Measurements from ENCODE around the gene PTPRG.
"Not testable (repeated sequence)": the region's sequence is repeated elsewhere in the genome, so short reads cannot be mapped to it uniquely, and the experiment has no call there.

Gene PTPRG

DNA sequence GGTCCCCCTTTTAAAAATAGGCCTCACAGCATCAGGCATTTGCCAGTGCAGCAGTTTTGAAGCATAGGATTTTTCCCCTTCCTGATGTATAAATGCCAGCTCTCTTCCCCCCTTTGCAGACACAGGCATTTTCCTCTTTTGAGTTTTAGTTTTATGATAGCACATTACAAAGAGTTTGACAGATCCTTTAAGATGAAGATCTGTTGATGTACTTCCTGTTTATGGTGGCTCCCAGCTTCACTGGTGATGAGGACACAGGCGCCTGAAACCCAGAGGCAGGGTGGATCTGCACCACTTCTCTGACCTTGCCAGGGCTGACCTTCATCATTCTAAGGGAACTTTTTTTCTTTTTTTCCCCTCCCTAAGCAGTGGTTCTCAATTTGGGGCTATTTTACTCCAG is 243.4 kb downstream of the PTPRG start:
- DNase-seq (ENCODE audit: low read depth), result no peak

- DNase-seq (ENCODE audit: low read depth), result no peak
These were observed 244.2 kb downstream of the PTPRG start for GRCh38 chr3:61805510-61806080.

- DNase-seq (ENCODE audit: low read depth), result no peak
These were observed 245.4 kb downstream of the PTPRG start for GRCh38 chr3:61806810-61807209.

DNA sequence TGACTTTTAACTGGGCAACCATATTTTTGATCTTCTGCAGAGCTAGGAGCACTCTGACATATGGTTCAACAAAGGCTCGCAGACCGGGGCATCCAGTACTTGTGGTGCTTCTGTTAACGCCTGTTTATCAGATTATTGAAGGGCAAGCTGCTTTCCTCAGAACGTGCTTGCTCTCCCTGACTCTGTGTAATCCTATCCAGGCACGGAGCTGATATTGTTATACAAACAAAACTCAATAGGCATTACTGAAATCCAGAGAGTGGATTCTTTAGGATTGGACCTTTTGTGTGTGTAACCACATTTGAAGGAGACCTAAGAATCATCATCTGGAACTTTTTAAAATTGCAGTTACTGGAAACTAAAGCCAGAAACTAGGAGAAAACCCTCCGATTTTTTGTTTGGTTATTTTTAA is 246.5 kb downstream of the PTPRG start:
- no peak for DNase-seq (ENCODE audit: low read depth)

- no peak for DNase-seq (ENCODE audit: low read depth)
These were observed 247.2 kb downstream of the PTPRG start for GRCh38 chr3:61808526-61808925.

DNA sequence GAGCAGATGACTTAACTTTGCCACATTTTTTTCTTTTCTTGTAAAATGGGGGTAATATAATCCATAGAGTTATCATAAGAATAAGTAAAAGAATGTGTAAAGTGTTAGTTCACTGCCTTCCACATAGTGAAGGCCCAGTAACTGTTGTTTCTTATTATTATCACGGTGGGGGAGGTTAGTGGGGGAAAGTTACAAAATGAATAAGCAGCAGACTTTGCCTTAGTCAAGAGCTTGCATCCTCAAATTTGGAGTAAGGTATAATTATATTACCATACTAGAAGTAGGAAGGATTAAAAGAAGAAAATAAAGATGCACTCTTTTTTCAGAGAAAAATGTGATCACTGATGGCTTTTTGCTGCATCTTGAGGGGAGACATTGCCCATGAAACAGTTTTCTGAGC is 247.6 kb downstream of the PTPRG start:
- no peak for DNase-seq (ENCODE audit: low read depth)

- DNase-seq (ENCODE audit: low read depth), result no peak
These were observed 248.5 kb downstream of the PTPRG start for GRCh38 chr3:61809879-61810278.

DNA sequence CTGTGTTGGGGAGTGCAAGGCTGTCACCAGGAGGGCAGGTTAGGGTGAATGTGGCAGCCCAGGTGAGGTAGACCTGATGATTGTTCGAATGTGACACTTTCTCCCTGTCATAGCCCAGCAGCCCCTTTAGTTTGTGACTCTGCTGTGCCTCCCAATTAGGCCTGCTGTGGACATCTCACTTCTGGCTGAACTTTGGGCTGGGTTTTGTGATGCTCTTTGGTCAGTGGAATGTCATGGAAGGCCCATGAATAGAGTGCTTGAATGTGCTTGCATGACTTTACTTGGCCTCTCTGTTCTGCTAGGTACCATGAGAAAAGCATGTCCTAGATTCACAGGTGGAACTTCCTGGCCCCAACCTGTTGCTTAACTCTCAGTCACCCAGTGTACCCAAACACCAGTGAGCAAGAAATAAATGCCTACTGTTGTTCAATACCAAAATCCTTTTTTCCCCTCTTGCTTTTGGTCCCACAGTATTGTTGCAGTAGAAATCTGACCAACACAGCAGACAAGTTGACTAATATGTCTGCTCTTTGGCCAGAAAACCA is 249.7 kb downstream of the PTPRG start:
- DNase-seq (ENCODE audit: low read depth), result no peak

DNA sequence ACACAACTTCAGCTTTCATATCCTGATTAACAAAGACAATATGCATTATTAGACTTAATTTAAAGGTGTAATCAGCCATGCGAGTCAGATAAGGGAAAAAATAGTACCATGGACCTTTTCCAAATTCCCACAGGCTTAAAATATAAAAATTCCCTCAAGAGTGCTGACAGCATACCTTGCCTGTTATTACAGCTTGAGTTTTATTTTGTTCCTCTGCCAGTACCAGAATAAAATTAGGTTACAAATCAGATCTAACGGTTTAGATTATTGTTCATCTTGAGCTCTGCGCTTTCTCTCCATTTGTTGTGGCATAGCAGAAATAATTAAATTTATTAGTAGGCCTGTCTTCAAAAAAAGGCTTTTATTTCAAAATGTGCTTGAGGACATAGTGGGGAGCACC is 250.3 kb downstream of the PTPRG start:
- no peak for DNase-seq (ENCODE audit: low read depth)

- no peak for DNase-seq (ENCODE audit: low read depth)
These were observed 250.7 kb downstream of the PTPRG start for GRCh38 chr3:61812085-61812484.

GRCh38 chr3:61812517-61812916 is 251.1 kb downstream of the PTPRG start:
- DNase-seq (ENCODE audit: low read depth), result no peak

- no peak for DNase-seq (ENCODE audit: low read depth)
These were observed 252.3 kb downstream of the PTPRG start for GRCh38 chr3:61813636-61814035.

GRCh38 chr3:61814674-61815073 is 253.3 kb downstream of the PTPRG start:
- no peak for DNase-seq (ENCODE audit: low read depth)

GRCh38 chr3:61816304-61816703 is 254.9 kb downstream of the PTPRG start:
- not testable (repeated sequence) for DNase-seq (ENCODE audit: low read depth)

DNA sequence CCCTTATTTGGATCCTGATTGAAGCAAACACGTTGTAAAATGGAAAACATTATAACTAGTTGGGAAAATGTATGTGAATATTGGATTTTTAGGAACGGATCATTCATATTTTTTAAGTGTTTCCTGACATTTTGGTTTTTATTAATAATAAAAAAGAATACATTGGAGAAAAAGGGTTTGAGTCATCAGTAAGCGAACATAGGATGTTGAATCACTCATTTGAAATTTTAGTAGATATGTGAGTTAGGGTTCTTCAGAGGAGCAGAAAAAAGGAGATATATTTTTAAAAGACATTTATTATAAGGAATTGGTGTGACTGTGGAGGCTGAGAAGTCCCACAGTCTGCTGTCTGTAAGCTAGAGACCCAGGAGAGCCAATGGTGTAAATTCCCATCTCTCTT is 258.5 kb downstream of the PTPRG start:
- DNase-seq (ENCODE audit: low read depth), result no peak

GRCh38 chr3:61820306-61820992 is 259.1 kb downstream of the PTPRG start:
- no peak for DNase-seq (ENCODE audit: low read depth)

DNA sequence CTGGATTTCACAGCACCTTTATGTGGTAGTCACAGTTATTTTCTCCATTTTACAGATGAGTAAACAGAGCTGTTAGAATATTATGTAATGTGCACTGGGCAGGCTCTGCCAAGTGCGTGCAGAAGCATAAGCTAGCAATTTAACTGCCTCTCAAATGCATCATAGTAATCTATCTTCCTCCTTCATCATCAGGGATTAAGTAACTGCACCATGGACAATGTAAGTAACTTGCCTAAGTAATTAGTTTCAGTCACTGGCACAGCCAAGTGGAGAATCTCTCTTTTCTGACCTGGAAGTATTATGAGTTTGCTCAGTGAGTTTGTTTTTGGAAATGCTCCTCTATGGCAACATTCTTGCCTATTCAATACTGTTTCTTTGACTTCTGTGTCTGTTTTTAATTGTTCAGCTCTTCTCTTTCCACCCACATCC is 260.5 kb downstream of the PTPRG start:
- no peak for DNase-seq (ENCODE audit: low read depth)

DNA sequence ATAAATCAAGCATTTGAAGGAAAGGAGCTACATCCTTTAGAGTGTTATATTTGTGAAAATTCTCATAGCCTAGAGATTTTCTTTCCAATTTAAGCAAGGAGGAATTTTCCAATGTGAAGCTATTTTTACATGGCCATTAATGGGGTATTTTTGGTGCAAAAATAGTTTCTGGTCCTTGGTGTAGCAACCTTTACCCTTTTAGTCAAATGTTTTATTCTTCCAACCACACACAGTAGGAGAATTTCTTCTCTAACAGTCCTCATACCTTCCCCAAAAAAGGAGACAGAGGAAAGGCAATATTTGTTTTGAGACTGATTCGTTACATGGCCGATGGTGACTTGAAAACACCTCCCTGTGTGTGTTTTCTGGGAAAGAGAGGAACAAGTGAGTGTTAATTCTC is 261.2 kb downstream of the PTPRG start:
- DNase-seq (ENCODE audit: low read depth), result no peak

GRCh38 chr3:61824553-61825135 is 263.3 kb downstream of the PTPRG start:
- DNase-seq (ENCODE audit: low read depth), result no peak

- no peak for DNase-seq (ENCODE audit: low read depth)
These were observed 264.8 kb downstream of the PTPRG start for GRCh38 chr3:61826161-61826560.

GRCh38 chr3:61828184-61828874 is 267.0 kb downstream of the PTPRG start:
- no peak for DNase-seq (ENCODE audit: low read depth)

DNA sequence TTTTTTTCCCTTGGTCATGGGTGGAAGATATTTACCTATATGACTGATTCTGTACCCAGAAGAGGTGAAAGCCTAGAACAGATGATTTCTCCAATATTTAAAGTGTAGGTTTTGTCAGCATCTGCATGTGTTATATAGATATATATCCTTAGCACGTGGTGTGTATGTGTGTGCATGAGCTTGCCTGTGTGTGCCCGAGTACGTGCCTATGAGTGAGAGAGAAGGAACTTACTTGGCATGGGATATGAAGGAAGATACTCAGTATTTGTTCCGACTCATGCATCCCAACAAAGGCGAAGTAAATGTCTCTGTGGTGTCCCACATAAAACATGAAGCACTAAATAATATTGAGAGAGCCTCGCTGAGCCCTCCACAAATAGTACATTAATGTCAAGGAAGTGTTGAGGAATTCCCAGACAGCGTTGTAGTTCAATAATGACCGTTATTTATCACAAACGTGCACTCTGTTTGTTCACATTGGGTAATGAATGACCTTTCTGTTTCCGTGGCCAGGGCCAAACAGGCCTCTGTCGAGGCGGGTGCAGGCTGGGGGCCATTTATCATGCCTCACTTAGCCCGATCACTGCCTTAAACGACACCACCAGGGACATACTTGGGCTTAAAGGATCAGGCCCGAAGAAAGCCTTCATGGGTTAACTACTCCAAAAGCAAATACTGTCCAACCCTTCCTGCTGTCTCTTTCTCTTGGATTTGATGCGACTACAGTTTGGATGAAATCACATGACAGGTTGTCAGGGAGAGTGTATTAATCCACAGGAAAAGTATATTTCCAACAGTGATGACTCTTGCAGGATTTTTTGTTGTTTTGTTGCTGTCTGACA is 267.7 kb downstream of the PTPRG start:
- DNase-seq (ENCODE audit: low read depth), result no peak
